Osteocyte (in vitro differentiated cells): Measurements from ENCODE around the gene MAP3K14. TPM values are rescaled to one million over a fixed set of nuclear protein-coding genes. Genes with fewer than 3 reads are reported as not detected.

Experiments used
- DNase-seq: peaks from one replicate; pipeline ENCODE4 v3.0.0; 2021; ENCODE audit warnings: mixed read lengths; ENCODE audit not compliant: unreplicated experiment; ENCODE audit errors: extremely low spot score
- H3K27ac Mint-ChIP-seq: one replicate; pipeline ENCODE4 v1.8.0; 2021; ENCODE audit warnings: mild to moderate bottlenecking, mixed read lengths; ENCODE audit not compliant: unreplicated experiment
- H3K27me3 Mint-ChIP-seq: one replicate; pipeline ENCODE4 v1.8.0; 2021; ENCODE audit warnings: mixed read lengths; ENCODE audit not compliant: unreplicated experiment
- H3K36me3 Mint-ChIP-seq: one replicate; pipeline ENCODE4 v1.8.0; 2021; ENCODE audit warnings: mixed read lengths; ENCODE audit not compliant: unreplicated experiment
- H3K4me1 Mint-ChIP-seq: one replicate; pipeline ENCODE4 v1.8.0; 2021; ENCODE audit warnings: mixed read lengths; ENCODE audit not compliant: unreplicated experiment
- H3K4me3 Mint-ChIP-seq: one replicate; pipeline ENCODE4 v1.8.0; 2021; ENCODE audit warnings: mild to moderate bottlenecking, moderate library complexity, mixed read lengths; ENCODE audit not compliant: unreplicated experiment
- H3K9me3 Mint-ChIP-seq: one replicate; pipeline ENCODE4 v1.8.0; 2021; ENCODE audit warnings: mixed read lengths; ENCODE audit not compliant: unreplicated experiment
- CTCF ChIP-seq: fragments of 200-600 bp; sonication (generic); IDR thresholded peaks from 2 replicates; pipeline ENCODE4 v1.5.0; 2021; ENCODE audit warnings: antibody characterized with exemption, mild to moderate bottlenecking, moderate library complexity
- total RNA-seq: library from RNA; stranded (reverse); gene quantifications from 2 replicates; pipeline ENCODE4 v1.2.1, GENCODE V29; 2021

MAP3K14 gene
- total RNA-seq, 1 donor from 2014 or later = 13.2 TPM

- Mint-ChIP-seq H3K36me3 (peaks cover 5% of the 10 kb centered on the region), H3K4me1 (peaks cover 67% of the 10 kb centered on the region), H3K27ac (peak overlapping the region; percentile 95), H3K27me3 (no peaks in the 10 kb centered on the region), H3K4me3 (no peak overlapping the region), H3K9me3 (no peaks in the 10 kb centered on the region)
- TF ChIP-seq CTCF = no peak
- no peak for DNase-seq
Observed at GRCh38 chr17:45300060-45300751, 16.6 kb downstream of the MAP3K14 start.

GRCh38 chr17:45299361-45299760 is 17.5 kb downstream of the MAP3K14 start:
- Mint-ChIP-seq H3K27me3 (no peaks in the 10 kb centered on the region), H3K27ac (peak overlapping the region; percentile 95), H3K4me3 (no peak overlapping the region), H3K9me3 (no peaks in the 10 kb centered on the region), H3K4me1 (peaks cover 71% of the 10 kb centered on the region), H3K36me3 (peaks cover 5% of the 10 kb centered on the region)
- DNase-seq = no peak
- TF ChIP-seq CTCF = no peak

DNA sequence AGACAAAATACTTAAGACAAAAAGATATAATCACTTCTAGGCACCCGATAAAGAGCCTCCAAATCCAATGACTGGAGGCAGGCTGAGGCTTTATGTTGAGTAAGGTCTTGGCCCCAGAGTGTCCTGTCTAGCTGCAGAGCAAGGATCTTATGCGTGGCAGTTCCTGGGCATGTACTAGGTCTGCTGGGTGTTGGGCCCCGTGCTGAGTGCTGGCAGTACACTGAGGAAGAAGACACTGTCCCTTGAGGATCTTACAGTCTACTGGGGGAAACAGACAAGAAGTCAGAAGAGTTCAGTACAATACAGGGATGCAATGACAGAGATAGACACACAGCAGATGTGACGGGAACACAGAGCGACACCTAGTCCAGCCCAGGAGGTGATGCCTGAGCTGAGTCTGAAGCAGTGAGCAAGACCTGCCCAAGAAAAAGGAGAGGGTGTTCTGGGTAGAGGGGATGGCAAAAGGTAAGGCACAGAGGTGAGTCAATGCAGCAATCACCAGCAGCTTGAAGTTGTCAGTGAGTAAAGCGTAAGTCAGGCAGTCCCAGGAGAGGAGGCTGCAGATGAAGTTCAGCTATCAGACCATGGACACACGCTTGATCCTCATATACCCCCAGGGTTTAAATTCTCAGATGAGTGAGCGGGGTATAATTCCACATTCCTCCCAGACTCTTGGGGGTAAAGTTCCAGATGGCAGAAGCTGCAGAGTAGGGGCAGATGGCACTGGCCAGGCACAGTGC is 18.1 kb downstream of the MAP3K14 start:
- Mint-ChIP-seq H3K36me3 (peaks cover 5% of the 10 kb centered on the region), H3K27ac (peak overlapping the region; percentile 95), H3K4me3 (no peak overlapping the region)

DNA sequence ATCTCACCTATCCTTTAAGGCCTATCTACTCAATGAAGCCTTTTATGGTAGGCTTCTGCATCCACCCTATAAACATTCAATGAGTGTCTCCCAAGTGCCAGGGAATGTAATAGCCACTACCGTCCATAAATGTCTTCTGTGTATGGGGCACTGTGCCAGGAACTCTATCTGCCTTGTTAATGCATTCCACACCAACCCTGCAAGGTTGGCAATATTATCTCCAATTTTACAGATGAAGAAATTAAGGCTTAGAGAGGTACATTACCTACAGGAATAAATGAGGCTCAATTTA is 20.0 kb downstream of the MAP3K14 start:
- no peak overlapping the region for H3K4me3 Mint-ChIP-seq
- H3K9me3 Mint-ChIP-seq = no peaks in the 10 kb centered on the region
- no peak for TF ChIP-seq CTCF
- H3K36me3 Mint-ChIP-seq = peaks cover 6% of the 10 kb centered on the region
- peak overlapping the region; percentile 80 for H3K27ac Mint-ChIP-seq
- H3K27me3 Mint-ChIP-seq = no peaks in the 10 kb centered on the region
- DNase-seq = no peak
- peaks cover 85% of the 10 kb centered on the region for H3K4me1 Mint-ChIP-seq

More for the DNA sequence above, 18.1 kb downstream of the MAP3K14 start:
- Mint-ChIP-seq H3K9me3 (no peaks in the 10 kb centered on the region), H3K4me1 (peaks cover 78% of the 10 kb centered on the region), H3K27me3 (no peaks in the 10 kb centered on the region)
- no peak for TF ChIP-seq CTCF
- no peak for DNase-seq

GRCh38 chr17:45296003-45296832 is 20.6 kb downstream of the MAP3K14 start:
- Mint-ChIP-seq H3K36me3 (peaks cover 6% of the 10 kb centered on the region), H3K4me3 (no peak overlapping the region), H3K9me3 (no peaks in the 10 kb centered on the region), H3K4me1 (peaks cover 89% of the 10 kb centered on the region), H3K27ac (peak overlapping the region; percentile 80), H3K27me3 (no peaks in the 10 kb centered on the region)
- TF ChIP-seq CTCF = no peak
- no peak for DNase-seq
